K562 (cell line): ENCODE measurements around the gene RABGAP1L. TPM values are rescaled to one million over a fixed set of nuclear protein-coding genes. Genes with fewer than 3 reads are reported as not detected.
A peak's percentile ranks its signal among the peaks of the same experiment; 100 is the strongest.

Experiments
- AFF4 ChIP-seq: sonication (generic); formaldehyde crosslinking; IDR thresholded peaks from 2 replicates; pipeline ENCODE4 v1.8.0; 2023; ENCODE audit warnings: mild to moderate bottlenecking, missing genetic modification reagents
- CHD4 ChIP-seq: fragments of 200-600 bp; sonication (generic); IDR thresholded peaks from 3 replicates; pipeline ENCODE4 v1.6.1; 2012; ENCODE audit warnings: low read depth, mild to moderate bottlenecking, mixed read lengths, low read length, inconsistent platforms; ENCODE audit not compliant: insufficient read depth, insufficient replicate concordance, poor library complexity, severe bottlenecking
- MNT ChIP-seq, 2 experiments: fragments of 450-650 bp; conservative IDR thresholded peaks; 2 replicates each; pipeline ENCODE4 v1.6.1; 2017; ENCODE audit warnings: mild to moderate bottlenecking in 2 of 2, moderate library complexity in 2 of 2
- NR3C1 ChIP-seq: sonication (generic); formaldehyde crosslinking; IDR thresholded peaks from 2 replicates; pipeline ENCODE4 v1.8.1; 2022; ENCODE audit warnings: missing genetic modification reagents
- PRDM10 ChIP-seq: fragments of 450-650 bp; IDR thresholded peaks from 2 replicates; pipeline ENCODE4 v1.6.1; 2018; ENCODE audit not compliant: partially characterized antibody
- REST ChIP-seq, 2 experiments: fragments of 450-650 bp; formaldehyde crosslinking in 1 of 2; IDR thresholded peaks; 2 replicates each; pipeline versions ENCODE4 v1.4.0 to v1.6.1; 2014 to 2020; ENCODE audit warnings: mild to moderate bottlenecking in 2 of 2, borderline replicate concordance in 1 of 2, low read depth in 1 of 2
- polyA plus RNA-seq, 8 experiments: library from polyadenylated mRNA; depleted of rRNA in 4 of 8; stranded (reverse) in 5 of 8; unstranded in 3 of 8; fragments of >200 nt; fragmentation: Nextera tagmentation in 2 of 8; fragmentation: Illumina TruSeq in 1 of 8; extraction: Ambion mirVana in 2 of 8; extraction: Trizol in 1 of 8; gene quantifications; 2 replicates each; pipeline versions ENCODE4 v1.2.1 to v1.2.3, GENCODE V29; 2011 to 2014; ENCODE audit warnings: inconsistent platforms in 1 of 8, missing spikeins in 1 of 8
- total RNA-seq, 7 experiments: library from RNA; depleted of rRNA in 6 of 7; stranded (reverse); fragments of >200 nt in 6 of 7; fragmentation: Illumina TruSeq in 2 of 7; extraction: Trizol in 2 of 7; gene quantifications; 2 replicates each; pipeline versions ENCODE4 v1.2.1 to v1.2.3, GENCODE V29; 2011 to 2021; ENCODE audit warnings: low replicate concordance in 1 of 7

RABGAP1L gene
- total and polyA plus RNA-seq, 9 of the 15 experiments (the other 6 are each of a cell fraction or from before 2014, with no cell fraction given): 16.5 to 44.9 (median 26.7) TPM

GRCh38 chr1:174982971-174983689 is 823.8 kb downstream of the RABGAP1L start (continued):
- TF ChIP-seq PRDM10 (no peak), MNT (conservative IDR thresholded peaks at IDR 0.05) (0 out of 4 replicates have a peak, but pooled peaks have one; percentile 12 to 20), REST (IDR thresholded peaks at IDR 0.05; ENCODE audit: borderline replicate concordance) (peak; percentile 84), REST (CRISPR knock-in tag; IDR thresholded peaks at IDR 0.05; ENCODE audit: low read depth) (no peak), NR3C1 (no peak), AFF4 (no peak), CHD4 (no peak)
